GM18517 (cell line): ENCODE results near the gene CCDC188.
A peak's percentile ranks its signal among the peaks of the same experiment; 100 is the strongest.

Experiments
- ATAC-seq: cut with Tn5 transposase; IDR thresholded peaks from one replicate; pipeline ENCODE4 v1.9.1; 2021; ENCODE audit warnings: mild to moderate bottlenecking, moderate library complexity; ENCODE audit not compliant: unreplicated experiment

The CCDC188 gene

DNA sequence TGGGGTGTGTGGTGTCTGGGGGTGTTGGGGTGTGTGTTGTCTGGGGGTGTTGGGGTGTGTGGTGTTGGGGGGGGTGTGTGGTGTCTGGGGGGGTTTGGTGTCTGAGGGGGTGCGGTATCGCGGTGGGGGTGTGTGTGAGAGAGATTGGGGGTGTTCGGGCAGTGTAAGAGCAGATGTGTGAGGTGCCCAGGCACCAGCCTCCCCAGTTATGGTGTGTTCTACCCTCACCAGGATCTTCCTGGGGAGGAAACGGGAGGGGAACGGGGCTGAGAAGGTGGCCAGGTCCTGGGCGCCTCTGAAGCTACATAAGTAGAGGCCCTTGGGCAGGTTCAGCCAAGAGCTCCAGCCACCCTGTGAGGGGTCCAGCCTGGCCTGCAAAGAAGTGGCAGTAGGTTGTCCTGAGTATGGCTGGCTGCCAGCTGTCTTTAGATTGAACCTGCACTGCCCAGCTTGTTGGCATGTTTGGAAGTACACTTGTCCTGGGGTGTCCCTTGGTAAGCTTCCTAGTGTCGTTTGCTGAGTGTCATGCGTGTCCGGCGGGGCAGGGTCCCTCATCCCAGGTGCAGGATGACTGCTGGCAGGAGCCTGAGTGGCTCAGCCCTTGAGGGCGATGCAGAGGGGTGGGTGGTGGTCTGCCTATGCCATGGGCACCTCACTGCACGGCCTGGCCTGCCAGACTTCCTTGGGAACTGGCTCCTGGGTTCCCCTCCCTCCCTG, 27.3 kb downstream of the CCDC188 start:
- ATAC-seq, result no peak

DNA sequence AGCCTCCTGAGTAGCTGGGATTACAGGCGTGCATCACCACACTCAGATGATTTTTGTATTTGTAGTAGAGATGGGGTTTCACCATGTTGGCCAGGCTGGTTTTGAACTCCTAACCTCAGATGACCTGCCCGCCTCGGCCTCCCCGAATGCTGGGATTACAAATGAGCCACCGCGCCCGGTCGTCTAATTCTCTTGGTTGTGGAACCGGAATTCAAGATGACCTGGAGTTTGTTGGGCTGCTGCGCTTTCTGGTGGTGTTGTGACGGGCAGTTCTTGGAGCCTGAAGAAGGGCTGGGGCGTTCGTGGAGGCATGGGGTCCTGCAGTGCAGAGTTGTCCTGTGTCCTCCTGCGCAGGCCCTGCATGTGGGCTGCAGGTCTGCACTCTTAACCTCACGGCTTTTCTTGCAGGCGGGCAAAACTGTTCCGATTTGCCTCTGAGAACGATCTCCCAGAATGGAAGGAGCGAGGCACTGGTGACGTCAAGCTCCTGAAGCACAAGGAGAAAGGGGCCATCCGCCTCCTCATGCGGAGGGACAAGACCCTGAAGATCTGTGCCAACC, 28.9 kb downstream of the CCDC188 start:
- no peak for ATAC-seq

DNA sequence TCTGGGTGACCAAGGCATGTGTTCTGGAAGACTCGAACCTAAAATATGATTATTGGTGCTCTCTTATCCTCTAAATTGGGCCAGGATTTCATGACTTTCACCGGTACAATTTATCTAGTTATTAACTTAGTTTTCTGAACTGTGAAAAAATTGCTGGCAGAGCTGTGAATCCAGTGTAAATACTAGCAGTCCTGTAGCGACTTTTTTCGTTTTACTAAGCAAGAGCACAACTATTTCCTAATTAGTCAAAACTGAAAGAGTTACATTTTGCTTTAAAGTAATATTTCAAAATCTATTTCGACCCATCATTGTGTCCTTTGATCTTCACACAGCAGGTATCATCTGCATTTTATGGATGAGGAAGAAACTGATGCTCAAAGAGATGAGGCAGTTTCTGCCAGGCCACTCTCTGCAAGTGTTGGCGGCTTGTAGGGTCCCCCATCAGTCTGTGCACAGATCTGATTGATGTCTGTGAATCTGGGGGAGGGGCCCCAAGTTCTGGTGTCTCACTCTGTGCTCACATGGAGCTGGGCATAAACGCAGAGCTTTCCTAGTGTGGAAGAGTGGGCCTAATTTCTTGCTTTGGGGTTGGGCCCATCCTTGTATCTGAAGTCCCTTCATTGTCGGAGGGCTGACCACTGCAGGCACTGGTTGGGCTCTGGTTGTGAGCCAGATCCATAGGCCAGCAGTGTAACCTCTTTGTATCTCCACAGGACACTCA, 32.4 kb downstream of the CCDC188 start:
- ATAC-seq, result no peak

DNA sequence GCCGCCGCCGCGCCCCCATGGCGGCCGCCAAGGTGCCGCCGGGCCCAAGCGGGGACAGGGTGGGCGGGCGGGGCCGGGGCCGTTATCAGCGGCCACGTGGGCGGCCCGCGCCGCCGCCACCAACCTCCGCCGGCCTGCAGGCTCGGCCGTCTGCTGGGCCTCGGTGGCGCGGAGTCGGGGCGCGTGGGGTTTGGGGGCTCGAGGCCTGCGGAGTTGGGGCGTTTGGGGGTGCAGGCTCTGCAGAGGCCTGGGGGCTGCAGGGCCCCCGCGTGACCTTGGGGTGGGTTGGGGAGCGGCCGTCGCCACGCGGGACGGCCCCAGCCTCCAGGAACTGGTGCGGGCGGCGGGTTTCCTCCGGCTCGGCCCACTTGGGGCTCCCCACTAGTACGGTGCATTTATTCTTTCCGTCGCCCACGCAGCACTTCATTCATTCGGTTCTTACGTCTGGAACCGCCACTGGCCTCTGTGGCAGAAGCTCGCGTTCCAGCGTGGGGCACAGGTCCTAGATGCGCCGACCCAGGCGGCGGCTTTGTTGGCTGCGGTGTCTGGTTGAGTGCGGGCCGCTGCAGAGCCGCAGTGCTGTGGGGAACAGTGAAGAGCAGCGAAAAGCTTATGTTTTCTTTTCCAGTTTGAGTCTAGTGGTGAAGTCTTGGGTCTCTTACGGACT, 33.1 kb downstream of the CCDC188 start:
- ATAC-seq, result peak; percentile 15

DNA sequence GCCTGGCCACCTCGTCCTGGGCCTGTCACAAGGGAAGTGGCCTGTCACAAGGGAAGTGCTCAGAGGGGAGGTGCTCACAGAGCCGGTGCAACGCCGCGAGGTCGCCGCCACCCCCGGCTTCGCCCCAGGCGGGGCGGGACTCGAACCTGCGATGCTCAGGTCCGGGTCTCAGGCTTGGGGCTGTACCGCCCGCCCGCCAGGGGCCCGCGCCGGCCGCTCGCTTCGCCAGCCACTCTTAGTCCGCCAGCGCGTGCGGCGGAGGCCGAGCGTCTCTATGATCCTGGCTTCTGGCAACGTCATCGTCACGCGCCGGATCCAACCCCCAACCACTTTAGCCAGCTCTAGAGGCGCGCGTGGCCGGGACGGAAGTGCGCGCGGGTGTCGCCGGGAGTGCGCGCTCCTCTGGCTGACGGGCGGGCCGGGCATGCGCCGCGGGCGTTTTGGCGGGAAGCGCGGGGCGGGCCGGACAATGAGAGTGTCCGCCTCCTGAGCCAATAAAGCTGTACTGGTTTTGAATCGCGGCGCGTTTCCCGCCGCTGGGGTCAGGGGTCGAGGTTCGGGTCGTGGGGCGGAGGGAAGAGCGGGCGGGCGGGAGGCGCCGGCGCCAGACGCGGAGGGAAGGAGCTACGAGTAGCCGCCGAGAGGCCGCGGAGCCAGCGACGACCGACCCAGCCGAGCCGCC, 33.8 kb downstream of the CCDC188 start, which contains the start of gene TRMT2A:
Gene TRMT2A (minus strand): TSS at position 276 of the 682 bp plus-strand sequence. CDS start 320 bp downstream, outside the sequence.
- ATAC-seq, result peak; percentile 79

DNA sequence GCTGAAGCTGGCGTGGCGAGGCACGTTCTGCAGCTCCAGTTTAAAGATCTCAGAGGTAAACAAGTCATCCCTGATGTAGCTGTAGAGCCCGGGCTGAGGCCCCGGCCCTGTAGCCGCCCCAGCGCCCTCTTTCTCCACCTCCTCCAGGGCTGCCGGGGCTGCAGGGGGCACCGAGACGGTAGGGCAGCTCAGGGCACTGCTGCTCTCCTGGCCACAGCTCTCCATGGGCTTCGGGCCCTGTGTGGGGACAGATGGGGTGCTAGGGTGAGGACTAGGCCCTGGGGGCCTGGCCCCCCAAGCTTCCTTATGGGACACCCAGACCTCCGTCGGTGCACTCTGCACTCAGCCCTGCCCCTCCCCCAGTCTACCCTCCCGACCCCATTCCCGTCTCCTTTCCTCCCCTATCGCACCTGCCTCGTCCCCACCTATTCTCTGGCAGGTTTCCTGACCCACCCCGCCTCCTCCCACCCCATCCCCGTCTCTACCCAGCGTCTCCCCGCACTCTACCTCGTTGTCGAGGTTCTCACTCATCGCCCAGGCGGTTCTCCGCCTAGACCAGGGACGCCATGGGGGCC, 34.4 kb downstream of the CCDC188 start:
- no peak for ATAC-seq

DNA sequence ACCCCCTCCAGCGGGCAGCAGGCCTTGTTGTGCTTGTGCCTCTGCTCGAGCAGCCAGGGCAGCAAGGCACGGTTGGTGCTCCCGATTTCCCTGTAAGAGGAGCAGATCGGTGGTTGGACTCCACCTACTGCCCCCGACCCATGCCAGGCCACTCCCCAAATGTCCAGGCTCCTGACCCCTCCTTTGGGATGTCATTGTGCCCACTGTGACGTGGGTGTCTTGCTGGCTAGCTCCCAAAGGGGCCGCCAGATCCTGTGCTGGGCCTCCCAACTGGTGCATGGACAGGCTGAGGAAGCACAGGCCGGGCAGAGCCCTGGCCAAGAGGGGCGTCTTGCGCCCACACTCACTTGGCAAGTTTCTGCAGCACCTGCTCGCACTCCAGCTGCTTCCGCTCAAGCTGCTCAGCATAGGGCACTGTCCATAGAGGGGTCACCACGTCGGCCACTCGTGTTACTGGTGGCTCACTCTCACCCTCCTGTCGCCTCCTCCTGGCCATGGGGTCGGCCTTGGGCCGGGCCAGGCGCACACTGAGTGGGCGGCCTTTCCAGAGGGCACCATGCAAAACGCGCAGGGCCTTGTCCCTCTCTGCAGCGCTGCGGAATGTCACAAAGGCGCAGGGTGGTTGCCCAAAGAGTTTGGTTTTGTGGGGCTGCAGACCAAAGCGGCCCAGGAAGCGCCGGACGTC, 35.0 kb downstream of the CCDC188 start, which contains the start of gene RANBP1:
Gene RANBP1 (plus strand): TSS at position 414 of the 685 bp plus-strand sequence. CDS start 81 bp downstream, at position 495.
- ATAC-seq, result no peak

DNA sequence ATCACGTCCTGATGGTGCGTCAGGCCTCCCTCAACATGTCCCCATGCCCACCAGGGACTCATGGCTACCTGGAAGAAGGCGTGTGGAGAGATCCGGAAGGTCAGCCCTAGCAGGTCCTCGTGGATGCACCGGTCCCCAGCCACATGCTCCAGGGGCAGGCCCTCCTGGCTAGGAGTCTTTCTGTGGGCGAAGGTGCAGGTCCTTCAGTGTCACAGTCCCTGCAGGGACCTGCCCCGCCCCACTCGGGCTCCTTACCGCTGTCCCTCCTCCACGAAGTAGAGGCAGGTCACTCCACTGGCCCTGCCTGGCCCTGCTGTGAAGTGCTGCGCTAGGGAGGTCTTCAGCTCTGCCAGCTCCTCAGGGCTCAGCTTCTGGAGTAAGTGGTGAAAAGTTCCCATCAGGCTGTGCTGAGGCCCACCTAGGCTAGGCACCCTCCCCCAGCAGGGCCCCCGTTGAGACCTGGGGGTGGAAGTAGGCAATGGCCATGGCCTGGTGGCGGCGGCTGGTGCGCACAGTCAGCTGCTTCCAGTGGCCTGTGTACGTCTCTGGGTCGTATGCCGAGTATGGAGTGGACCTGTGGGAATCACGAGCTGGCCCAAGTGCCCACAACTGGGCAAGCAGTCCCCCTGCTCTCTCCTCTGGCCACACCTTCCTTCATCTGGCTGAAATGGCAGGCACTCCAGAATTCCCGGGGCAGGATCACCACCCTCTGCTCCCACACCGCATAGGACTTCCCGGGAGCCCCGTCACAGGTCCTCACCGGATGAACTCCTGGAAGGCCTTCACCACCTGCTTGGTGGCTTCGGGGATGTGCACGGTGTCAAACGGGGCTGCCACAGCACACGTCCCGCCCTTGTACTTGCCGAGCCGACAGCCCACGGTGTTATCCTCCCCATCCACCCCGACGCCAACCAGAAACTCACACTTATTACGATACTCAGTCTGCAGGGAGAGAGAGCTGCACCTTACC, 36.1 kb downstream of the CCDC188 start:
- ATAC-seq, result no peak

DNA sequence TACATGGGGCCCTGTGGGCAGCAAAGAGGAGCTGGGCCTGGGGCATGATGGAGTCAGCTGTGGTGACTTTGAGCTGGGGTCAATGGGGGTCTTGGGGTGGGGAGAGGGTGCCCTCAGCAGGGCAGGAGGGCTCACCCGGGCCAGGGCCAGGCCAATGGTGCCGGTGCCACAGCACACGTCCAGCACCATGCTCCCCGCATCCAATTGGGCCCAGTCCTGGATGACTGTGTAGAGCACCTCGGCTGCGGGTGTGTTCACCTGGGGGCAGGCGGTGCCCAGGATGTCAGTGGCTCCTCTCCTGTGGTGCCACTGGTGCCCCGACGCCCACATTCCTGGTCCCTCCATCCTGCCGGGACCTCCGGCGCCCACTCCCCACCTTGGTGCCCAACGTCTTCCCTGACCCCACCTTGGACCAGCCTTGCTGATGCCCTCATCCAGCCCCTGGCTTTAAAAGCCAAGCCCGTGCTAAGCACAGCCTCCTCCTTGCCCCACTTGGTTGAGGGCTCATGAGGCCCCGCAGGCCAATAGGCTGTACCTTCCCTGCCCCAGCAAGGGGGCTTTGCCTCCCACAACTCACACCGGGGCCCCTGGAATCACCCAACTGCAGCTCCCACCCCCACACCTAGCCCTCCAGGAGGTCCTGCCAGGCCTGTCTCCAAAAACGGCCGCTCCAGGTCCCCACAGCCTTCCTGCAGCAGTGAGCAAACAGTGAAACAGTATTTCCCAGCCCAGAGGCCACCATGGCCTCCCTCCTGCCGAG, 37.1 kb downstream of the CCDC188 start:
- ATAC-seq, result no peak

DNA sequence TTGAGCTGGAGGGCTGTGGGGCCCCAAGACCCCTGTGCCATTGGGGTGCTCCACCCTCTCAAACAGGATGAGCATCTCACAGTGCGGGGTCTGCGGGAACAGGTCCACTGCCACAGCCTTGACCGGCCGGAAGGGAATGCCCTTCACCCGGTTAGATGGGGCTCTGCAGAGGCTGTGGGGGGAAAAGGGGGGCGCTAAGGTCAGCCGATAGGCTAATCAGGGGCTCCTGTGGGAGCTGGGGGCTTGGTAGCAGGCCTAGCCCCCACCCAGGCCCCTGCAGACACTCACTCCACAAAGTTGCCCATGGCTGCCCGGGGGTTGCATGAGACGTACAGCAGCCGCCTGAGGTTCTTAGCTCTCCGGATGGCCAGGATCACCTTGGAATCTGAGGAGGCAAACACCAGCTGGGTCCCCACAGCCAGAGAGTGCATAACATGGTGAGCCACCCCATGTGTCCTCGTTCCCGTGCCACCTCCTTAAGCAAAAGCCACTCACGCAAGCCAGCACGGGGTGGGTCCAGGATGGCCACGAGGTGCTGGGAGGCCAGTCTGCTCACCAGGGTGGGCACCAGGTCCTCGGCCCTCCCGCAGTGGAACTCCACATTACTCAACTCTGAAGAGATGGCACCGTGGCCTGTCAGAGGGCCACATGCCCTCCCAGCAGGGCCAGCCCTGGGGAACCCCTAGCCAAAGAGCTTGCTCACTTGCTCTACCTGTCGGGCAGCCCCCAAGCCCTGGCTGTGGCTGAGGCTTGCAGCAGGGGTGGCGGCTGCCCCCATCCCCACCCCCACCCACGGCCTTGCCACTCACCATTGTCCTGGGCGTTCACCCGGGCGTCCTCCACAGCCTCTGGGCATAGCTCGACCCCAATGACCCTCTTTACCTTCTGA, 38.0 kb downstream of the CCDC188 start:
- ATAC-seq, result no peak

DNA sequence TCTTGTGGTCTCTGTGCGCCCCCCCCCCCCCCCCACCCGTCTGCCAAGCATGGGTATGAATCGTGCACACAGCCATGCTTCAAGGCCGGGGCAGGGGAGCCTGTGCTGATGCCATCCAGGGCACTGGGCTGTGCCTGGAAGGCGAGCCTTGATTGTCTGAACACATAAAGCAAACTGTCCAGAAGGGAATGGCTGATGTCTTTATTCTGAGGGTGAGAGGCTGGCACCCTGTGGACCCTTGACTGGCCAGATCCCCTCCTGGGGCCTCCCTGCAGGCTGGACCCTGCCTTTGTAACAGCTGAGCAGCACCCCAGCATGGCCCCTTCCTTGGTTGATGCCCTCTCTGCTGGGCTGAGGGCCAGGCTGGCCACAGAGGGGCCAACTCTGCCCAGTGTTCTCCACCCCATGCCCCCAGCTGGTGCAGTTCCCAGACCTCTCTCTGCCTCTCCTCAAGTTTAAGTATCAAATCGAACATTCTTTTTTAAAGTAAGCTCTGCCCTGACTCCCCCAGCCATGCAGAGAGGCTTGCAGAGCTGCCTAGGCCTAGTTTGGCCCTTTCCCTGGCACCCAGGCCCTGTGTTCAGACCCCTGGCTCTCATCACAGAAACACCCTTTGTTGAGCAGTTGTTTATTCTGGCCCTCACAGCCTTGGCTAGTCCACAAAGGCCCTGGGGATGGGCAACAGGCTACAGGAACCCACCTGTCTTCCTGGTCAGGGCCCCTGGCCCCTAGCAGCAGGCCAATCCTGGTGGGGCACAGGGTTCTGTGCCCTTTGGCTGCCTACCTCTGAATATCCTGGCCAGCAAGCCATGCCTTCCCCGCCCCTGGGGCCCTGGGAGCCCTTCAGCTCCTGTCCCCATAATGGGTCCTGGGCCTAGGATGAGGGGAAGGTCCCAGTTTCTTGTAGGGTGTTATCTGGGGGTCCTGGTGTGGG, 38.9 kb downstream of the CCDC188 start:
- no peak for ATAC-seq

DNA sequence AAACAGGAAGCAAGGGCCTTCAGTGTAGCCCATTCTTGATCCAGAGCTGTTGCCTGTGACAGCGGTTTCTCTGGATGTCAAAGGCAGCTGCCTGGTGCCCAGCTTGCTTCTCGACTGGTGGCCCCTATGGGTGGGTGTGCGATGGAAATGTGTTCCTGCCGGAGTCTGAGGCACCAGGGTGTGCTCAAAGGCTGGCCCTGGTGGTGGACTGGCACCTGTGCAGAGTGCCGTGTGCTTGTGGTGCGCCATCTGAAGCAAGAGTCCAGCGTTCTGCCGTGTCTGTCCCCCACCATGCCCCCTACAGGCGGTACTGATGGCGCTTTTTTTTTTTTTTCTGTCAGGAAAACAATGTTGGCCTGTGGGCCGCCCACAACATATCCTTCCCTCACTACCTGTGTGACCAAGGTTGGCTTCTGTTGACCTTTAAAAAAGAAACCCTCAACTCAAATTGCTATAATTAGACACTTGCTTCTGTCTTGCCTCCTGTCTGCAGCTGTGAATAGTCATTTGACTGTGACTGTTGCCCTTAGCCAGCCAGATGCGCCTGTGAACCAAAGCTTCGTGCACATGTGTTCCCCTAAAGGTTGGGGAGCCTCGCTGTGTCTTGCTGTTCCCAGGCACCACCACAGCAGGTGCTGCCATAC, 39.7 kb downstream of the CCDC188 start:
- ATAC-seq, result no peak

DNA sequence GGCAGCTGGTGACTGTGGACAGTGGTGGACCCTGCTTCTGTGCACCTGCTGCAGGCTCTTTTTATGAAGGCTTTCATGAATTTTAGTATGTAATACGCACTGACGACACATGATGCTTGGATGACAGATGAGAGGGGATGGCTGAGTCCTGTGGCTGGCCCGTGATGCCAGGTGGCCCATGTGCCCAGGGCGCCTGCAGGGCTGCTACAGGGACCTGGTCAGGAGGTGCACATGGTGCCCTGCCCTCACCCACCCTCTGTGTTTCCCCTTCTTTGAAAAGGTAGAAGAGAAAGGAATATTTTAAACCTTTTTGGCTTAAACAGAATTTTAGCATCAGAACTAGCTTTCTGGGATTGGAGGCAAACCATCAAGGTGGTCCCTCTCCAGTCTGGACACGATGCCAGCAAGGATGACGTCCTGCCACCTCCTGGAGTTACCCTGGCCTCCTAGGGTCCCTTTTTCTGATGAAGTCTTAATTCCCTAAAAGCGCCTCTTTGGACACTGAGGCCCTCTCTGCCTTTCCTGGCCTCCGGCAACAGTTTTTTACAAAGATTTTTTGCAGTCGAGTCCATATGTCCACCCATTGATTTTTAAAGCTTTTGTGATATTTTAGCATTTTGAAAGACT, 40.4 kb downstream of the CCDC188 start:
- ATAC-seq, result no peak

DNA sequence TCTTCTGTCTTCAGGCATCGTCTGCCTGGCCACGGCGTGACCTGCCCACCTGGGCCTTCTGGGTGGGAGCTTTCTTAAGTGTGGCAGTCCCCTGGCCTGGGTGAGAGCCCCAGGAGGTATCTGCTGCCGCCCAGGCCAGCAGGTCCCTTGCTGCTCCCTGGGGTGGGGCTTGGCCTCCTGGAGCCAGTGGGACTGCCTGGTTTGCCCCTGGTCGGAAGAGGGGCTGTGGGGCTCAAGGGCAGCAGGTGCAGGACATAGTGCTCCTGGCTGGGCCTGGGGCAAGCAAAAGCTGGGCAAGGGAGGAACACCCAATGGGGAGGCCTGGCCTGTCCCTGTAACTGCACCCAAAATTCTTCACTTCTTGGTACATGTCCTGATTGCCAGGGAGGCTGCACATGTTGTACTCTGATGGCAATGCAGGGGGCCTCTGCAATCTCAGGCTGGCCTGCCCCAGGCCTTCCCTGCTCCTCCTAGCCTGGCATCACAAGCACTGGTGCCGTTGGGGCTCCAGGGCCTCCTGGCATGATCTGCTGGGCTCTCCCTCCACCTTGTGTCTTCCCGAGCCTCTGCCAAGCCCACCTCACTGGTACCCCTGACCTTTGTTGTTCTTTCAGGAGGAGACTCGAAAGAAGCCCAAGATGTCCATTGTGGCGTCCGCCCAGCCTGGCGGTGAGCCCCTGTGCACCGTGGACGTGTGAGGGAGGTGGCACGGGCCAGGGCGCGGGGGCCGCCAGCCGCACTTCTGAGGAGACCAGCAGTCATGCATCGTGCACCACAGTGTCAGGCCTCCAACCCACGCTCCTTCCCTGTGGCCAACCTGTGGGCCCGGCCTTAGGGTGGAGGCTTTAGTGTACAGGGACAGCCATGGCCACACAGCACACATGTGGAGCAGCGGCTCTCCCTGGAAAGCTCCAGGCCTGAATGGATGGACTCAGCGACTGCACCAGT, 41.2 kb downstream of the CCDC188 start:
- ATAC-seq, result no peak
